ENCODE data around the gene RFX4.

GRCh38 chr12:106599302-106599701 lies 16.5 kb downstream of the RFX4 start:
- TF ChIP-seq CTCF (IDR thresholded peaks at IDR 0.05; ENCODE audit: insufficient read depth, low read length), result no peak
- no peak for TF ChIP-seq SPI1 (IDR thresholded peaks at IDR 0.05; ENCODE audit: borderline replicate concordance, low read depth)

Data from HL-60 (cell line).